Panc1 (cell line): ENCODE measurements around the gene DGCR8.

Source experiments
- CTCF ChIP-seq: fragments of 450-650 bp; IDR thresholded peaks from 2 replicates; pipeline ENCODE4 v1.5.1; 2017; ENCODE audit warnings: mild to moderate bottlenecking
- POLR2AphosphoS5 ChIP-seq: IDR thresholded peaks from 2 replicates; pipeline ENCODE4 v1.6.1; 2012; ENCODE audit warnings: mild to moderate bottlenecking, low read depth, low read length, moderate library complexity
- TCF7L2 ChIP-seq: IDR thresholded peaks from 2 replicates; pipeline ENCODE4 v1.6.1; 2011; ENCODE audit warnings: mild to moderate bottlenecking, low read depth, low read length, inconsistent platforms
- TF ChIP-seq, protein P1 (sequence below), 2 experiments: IDR thresholded peaks; 2 replicates each; pipeline ENCODE4 v1.6.1; 2011 to 2012; ENCODE audit warnings: low read depth in 2 of 2, control low read depth in 1 of 2, low read length in 1 of 2, mild to moderate bottlenecking in 1 of 2, moderate library complexity in 1 of 2; ENCODE audit not compliant: insufficient read depth in 1 of 2

DNA sequence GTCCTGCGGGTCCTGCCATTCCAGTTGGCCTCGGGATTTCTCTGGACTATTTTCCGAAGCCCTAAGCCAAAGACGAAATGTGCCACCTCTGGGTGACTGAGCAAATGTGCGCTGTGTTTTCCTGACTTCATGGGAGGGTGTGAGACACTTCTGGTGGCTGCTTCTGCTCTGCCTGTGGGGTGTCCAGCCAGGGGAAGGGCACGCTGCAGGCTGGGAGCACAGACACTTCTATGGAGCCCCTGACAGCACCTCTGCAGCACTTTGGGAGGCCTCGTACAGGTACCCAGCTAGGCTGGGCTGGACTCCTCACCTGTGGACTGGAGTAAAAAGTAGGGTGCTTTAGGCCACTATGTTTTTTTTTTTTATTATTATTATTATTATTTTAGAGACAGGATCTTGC is 41.5 kb upstream of the DGCR8 start:
- no peak for TF ChIP-seq CTCF
- TF ChIP-seq, protein P1, sequence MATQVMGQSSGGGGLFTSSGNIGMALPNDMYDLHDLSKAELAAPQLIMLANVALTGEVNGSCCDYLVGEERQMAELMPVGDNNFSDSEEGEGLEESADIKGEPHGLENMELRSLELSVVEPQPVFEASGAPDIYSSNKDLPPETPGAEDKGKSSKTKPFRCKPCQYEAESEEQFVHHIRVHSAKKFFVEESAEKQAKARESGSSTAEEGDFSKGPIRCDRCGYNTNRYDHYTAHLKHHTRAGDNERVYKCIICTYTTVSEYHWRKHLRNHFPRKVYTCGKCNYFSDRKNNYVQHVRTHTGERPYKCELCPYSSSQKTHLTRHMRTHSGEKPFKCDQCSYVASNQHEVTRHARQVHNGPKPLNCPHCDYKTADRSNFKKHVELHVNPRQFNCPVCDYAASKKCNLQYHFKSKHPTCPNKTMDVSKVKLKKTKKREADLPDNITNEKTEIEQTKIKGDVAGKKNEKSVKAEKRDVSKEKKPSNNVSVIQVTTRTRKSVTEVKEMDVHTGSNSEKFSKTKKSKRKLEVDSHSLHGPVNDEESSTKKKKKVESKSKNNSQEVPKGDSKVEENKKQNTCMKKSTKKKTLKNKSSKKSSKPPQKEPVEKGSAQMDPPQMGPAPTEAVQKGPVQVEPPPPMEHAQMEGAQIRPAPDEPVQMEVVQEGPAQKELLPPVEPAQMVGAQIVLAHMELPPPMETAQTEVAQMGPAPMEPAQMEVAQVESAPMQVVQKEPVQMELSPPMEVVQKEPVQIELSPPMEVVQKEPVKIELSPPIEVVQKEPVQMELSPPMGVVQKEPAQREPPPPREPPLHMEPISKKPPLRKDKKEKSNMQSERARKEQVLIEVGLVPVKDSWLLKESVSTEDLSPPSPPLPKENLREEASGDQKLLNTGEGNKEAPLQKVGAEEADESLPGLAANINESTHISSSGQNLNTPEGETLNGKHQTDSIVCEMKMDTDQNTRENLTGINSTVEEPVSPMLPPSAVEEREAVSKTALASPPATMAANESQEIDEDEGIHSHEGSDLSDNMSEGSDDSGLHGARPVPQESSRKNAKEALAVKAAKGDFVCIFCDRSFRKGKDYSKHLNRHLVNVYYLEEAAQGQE (IDR thresholded peaks at IDR 0.05; ENCODE audit: insufficient read depth in 1 of 2, low read depth in 2 of 2, low read length in 1 of 2): no peak
- TF ChIP-seq POLR2AphosphoS5: no peak
- TF ChIP-seq TCF7L2: no peak
